SIG-M5 treated with dmso at 0.1 percent for 504 hours (cell line): ENCODE results near the gene GGTLC2.
"Not testable (repeated sequence)": the region's sequence is repeated elsewhere in the genome, so short reads cannot be mapped to it uniquely, and the experiment has no call there.

Experiments used
- DNase-seq: peaks from one replicate; lab custom pipeline; 2025; ENCODE audit not compliant: unreplicated experiment; lab: John Stamatoyannopoulos, UW

The GGTLC2 gene

DNA sequence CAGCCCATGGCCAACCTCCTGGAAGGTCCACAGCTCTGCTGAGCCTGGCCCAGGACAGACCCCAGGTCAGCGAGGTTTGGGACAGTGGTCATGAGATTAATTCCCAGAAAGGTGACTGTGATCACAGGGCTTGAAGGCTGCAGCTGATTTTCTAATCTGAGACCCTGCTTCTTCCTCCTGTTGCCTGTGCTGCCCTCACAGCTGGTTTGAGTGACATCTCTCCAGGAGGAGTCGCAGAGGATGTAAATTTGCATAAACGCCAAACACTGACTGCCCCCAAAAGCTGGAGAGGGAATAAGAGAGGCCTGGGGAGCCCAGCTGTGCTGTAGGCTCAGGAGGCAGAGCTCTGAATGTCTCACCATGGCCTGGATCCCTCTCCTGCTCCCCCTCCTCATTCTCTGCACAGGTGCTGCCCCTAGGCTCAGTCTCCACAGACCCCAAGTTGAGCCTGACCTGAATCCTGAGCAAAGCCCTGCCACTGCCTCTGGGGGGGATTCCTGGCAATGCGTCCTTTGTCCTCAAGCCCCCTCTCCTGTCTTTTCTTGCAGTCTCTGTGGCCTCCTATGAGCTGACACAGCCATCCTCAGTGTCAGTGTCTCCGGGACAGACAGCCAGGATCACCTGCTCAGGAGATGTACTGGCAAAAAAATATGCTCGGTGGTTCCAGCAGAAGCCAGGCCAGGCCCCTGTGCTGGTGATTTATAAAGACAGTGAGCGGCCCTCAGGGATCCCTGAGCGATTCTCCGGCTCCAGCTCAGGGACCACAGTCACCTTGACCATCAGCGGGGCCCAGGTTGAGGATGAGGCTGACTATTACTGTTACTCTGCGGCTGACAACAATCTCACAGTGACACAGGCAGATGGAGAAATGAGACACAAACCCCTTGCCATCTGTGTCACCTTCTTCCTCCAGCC lies 23.8 kb downstream of the GGTLC2 start:
- no peak for DNase-seq

DNA sequence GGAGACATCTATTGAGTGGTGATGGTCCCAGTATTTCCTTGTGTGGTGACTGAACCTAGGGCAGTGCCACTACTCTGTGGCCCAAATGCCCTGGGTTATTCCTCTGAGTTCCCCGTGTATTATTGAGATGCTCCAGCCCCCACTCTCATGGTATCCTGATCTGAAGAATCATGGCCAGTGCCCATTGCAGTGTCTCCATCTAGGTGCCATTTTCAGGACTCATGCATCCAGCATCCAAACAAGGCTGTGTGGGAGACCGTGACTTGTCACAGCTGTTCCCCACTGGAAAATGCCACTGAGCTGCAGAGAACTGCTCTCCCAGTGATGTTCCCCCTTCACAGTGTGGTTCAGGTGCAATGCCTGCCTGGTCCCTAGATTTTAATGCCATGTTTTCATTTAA lies 24.7 kb downstream of the GGTLC2 start:
- no peak for DNase-seq

DNA sequence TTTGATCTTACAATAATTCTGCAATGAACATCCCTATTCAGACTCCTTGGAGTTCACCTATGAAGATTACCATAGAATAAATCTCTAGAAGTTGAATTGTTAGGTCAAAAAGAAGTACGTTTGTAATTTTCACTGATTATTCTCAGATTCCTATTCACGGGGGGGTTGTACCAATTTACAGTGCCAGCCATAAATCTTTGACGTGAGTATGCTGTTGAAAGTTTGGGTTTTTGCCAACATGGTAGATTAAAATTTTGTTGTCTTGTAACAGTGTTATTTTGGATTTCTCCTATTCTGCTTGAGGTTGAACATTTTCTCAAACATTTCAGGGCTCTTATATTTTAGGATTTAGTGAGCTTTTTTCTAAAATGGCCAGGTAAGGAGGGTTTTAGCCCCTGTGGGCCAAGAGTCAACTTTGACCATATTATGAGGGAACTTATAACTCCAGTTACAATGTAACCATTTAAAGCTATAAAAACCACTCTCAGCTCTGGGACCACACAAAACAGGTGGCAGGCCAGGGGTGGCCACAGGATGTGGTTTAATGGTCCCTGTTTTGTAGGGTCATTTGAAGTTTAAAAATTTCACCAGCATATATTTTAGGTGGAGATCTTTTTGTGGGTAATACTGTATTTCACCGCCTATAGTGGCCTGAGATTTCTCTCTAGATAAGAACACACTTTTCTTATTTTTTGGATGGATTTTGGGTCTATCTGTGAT lies 25.8 kb downstream of the GGTLC2 start:
- no peak for DNase-seq

DNA sequence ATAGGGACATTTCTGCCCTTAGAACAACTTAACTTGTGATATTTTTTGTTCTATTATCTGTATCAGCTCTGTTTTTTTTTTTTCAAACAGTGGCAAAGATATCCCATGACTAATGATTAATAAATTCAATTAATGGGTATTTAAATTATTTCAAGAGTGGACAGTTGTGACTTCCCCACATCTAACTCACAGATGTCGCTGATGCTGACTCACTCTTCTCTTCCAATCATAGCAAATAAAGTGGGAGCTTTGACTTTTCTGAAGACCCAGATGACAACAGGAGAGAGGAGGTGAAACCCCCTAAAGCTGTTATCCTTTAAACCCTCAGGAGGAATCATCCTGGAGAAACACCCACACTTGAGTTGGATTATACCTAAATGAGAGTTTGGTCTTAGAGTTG lies 27.1 kb downstream of the GGTLC2 start:
- DNase-seq: no peak

DNA sequence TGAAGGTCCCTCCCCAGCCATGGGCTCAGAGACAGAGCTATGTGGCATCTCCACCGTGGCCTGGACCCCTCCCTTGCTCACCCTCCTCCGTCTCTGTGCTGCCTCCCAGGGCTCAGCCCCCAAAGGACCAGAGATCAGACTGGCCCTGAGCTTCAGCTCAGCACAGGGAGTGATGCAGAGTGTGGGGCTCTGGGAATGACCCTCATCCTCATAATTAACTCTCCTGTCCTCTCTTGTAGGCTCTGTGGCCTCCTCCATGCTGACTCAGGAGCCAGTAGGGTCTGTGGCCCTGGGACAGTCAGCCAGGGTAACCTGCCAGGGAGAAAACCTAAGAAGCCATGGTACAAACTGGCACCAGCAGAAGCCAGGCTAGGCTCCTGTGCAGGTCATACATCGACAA lies 28.7 kb downstream of the GGTLC2 start:
- no peak for DNase-seq

DNA sequence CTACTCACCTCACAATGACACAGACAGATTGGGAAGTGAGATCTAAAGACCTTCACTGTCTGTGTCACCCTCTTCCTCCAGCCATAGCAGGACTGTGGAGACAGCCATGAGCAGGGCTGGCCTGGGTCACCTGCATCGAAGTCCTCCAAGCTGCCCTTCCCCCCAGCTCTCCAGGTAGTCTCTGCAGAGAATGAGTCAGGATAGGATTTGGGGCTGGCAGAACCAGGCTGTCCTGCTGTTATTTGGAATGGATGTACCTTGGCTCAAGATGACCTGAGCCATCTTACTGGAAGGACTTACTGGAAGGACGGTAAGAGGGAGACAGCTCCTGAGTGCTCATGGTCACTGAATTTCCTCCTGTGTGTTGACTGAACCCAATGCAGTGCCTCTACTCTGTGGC lies 29.2 kb downstream of the GGTLC2 start:
- DNase-seq: no peak

DNA sequence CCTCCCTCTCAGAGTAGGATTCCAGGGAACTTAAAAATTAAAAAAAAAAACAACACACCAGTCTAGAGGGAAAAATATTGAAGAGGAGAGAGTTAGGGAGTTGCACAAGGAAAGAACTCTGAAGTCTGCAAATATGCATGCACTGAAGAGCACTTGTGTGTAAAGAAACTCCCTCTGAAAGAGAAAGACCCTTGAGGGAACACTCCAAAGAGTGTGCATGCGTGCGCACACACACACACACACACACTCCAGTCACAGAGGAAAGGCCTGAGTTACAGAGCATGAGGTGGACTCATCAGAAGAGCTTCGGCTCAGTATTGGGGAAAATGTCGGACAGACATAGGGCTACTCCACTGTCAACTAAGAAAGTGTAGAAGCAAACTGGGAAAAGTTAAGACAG lies 30.1 kb downstream of the GGTLC2 start:
- DNase-seq: no peak

DNA sequence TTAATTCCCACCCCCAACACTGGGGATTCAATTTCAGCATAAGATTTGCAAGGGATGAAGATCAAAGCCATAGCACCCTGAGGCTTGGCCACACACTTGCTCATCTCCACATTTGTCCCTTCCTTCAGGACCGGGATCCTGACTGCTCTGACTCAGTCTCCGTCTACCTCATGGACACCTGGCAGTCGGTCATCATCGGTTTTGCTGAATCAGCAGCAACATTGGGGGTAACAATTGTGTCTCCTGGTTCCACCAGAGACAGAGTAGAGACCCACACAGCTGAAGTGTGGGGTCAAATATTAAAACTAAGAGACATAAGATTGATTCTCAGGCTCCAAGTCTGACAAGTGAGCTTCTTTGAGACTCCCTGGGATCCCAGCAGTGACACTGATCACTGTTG lies 34.6 kb downstream of the GGTLC2 start:
- no peak for DNase-seq

DNA sequence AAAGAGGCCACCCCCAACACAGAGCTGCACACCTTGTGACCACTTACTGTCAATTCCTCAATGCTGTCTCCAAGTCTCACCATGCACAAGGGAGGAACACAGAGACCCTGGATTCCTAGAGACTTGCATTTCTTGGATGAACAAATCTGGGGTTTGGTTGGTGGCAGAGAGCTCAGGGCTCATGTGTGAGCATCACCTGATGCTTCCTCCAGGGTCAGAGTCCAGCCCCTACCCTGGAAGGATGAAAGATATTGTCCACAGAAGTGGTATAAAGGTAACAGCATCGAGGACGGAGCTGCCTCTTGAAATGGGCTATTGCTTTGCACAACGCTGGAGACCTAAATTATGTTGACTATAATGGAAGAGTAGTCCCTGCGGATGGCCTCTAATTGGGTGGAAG lies 36.0 kb downstream of the GGTLC2 start:
- no peak for DNase-seq

DNA sequence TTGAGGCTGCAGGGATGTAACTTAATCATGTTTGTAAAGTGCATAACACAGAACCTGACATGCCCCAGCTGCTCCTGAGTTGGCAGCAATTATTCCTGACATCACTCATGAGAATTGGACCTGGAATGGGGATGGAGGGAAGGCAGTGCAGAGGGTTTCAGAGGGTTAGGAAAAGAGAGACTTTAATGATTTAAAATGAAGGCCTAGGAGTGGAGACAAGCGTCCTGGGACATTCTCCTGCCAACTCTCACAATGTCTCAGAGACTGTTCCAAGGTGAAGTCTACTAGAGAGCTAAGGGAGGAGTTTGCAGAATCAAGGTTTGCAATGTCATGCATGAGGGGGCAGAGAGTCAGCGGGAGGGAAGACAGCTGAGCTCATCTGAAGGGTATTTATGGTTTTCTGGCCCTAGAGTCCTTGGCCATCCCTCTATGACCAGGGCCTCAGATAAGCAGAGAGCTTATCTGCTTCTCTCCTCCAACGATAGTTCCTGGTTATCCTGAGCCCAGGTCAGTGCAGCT lies 36.9 kb downstream of the GGTLC2 start:
- no peak for DNase-seq

DNA sequence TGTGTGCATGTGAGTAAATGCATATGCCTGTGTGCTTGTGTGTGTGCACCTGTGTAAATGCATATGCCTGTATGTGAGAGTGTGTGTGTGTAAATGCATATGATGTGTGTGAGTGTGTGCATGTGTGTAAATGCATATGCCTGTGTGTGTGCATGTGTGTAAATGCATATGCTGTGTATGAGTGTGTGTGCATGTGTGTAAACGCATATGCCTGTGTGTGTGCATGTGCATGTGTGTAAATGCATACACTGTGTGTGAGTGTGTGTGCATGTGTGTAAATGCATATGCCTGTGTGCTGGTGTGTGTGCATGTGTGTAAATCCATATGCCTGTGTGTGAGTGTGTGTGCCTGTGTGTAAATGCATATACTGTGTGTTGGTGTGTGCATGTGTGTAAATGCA lies 37.8 kb downstream of the GGTLC2 start:
- DNase-seq: no peak

DNA sequence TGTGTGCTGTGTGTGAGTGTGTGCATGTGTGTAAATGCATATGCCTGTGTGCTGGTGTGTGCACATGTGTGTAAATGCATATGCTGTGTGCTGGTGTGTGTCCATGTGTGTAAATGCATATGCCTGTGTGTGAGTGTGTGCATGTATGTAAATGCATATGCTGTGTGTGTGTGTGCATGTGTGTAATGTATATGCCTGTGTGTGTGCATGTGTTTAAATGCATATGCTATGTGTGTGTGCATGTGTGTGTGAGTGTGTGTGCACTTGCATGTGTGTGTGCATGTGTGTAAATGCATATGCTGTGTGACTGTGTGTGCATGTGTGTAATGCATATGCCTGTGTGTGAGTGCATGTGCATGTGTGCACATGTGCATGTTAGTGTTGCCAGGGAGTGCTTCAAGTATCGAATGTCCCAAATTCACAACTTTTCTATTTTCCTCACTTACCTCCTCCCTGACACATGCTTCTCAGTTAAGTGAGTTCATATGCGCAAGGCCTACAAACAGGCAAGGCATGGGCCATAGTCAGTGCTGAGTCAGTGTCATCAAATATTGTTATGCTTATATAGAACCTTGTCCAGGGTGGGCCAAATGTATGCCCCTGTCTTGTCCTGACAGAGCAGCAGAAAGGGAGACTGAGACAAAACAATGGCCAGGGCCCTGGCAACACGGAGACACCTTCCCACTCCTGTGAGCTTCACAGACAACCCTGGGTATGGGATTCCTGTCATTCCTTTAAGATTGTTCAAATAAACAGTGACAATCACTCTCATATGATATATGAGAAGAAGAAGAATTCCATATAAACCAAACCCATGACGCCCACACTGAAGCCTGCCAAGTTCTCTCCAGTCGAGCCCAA lies 38.6 kb downstream of the GGTLC2 start:
- DNase-seq: no peak

DNA sequence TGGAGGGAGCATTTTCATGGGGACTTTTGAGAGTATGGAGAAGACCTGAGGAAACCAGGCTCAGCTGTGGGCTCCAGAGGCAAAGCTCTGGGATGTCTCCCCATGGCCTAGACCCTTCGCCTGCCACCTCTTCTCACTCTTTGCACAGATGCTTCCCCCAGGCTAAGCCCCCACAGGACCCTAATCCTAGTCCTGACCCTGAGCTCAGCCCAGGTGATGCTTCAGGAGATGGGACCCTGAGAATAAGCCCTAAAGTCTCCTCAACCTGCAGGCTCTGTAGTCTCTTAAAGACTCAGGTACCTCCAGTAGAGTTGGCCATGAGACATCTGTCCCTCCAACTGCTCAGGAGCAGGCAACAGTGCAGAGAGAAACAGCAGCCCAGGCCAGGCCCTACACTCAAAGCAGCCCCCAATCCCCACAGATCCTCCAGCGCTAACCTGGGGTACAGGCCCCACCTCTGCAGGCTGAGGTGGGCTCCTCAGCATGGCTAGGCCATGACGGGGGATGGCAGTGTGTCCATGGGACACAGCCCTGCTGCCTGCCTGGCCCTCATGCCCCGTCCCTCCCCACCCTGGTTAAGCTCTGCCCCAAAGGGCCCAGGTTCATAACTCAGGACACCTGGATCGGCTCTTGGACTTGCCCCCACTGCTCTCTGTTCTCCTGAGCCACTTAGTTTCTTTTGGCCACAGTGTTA lies 39.4 kb downstream of the GGTLC2 start:
- no peak for DNase-seq

DNA sequence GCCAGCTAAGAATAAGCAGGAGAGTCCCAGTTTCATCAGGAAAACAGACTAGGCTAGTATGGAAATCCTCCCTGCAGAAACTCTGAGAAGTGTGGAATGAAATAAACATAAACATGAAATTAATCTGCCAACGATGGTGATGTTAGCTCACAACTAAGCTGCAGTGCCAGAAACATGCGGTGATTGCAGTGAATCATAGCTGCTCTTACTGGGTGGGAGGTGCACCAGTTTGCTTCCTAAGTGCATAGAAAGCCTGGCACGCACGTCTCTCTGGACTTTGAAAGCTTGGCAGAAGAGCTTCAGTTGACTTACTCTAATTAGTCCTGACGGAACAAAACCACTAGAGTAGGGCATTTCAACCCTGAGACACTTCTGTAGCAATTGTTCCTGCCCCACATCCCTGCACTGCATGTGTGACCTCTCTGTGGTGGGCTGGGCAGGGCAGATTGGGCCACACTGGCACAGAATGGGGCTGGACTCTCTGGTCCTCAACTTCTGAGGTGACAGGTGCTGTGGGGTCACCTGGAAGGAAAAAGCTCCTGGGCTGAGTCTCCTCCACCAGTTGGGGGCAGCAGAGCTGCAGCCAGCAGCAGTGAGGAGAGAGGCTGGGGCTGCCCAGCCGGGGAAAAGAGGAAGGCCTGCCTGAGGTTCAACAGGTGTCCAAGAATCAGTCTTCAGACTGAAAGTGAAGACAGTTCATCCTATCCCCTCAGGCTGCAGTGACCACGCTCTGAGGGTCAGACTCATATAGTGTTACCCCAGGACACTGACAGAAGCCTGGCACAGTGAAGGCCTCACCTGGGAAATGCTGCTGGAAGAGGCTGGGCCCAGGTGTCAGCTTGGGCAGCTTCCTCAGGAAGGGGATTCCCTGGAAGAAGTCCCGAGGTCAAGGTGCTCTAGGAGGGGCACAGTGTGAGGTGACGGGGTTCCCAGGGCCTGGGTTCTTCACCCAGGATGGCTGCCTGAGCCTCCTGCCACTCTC lies 40.5 kb downstream of the GGTLC2 start:
- DNase-seq: no peak

DNA sequence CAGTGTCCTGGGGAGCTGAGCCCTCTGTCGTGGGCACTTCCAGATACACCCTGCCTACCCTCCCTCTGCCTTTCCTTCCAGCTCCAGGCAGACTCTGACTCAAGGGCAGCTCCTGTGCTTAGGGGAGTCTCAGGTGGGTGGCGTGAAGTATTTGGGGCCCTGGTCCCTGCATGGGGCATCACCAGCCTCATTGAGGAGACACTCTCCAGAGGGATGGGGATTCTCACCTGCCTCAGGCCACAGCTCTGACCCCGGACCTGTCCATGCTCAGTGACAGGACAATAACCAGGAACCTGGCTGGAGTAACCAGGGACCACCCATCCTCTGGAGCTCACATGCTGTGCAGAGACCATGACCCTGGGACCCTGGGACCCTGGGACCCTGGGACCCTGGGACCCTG lies 41.2 kb downstream of the GGTLC2 start:
- no peak for DNase-seq

DNA sequence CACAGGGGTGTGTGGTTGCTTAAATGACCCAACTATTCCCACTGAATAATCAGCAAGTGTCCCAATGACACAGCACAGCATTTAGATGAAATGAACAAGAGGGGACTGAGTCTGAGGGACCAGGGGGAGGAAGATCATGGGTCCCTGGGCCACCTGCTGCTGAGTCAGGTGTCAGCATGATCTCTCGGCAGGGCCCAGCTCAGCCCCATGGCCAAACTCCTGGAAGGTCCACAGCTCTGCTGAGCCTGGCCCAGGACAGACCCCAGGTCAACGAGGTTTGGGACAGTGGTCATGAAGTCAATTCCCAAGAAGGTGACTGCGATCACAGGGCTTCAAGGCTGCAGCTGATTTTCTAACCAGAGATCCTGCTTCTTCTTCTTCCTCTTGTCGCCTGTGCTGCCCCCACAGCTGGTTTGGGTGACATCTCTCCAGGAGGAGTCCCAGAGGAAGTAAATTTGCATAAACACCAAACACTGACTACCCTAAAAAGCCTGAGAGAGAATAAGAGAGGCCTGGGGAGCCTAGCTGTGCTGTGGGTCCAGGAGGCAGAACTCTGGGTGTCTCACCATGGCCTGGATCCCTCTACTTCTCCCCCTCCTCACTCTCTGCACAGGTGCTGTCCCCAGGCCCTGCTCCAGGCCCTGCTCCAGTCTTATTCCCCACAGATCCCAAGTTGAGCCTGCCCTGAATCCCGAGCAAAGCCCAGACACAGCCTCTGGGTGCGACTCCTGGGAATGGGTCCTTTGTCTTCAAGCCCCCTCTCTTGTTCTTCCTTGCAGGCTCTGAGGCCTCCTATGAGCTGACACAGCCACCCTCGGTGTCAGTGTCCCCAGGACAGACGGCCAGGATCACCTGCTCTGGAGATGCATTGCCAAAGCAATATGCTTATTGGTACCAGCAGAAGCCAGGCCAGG lies 42.0 kb downstream of the GGTLC2 start:
- not testable (repeated sequence) for DNase-seq

DNA sequence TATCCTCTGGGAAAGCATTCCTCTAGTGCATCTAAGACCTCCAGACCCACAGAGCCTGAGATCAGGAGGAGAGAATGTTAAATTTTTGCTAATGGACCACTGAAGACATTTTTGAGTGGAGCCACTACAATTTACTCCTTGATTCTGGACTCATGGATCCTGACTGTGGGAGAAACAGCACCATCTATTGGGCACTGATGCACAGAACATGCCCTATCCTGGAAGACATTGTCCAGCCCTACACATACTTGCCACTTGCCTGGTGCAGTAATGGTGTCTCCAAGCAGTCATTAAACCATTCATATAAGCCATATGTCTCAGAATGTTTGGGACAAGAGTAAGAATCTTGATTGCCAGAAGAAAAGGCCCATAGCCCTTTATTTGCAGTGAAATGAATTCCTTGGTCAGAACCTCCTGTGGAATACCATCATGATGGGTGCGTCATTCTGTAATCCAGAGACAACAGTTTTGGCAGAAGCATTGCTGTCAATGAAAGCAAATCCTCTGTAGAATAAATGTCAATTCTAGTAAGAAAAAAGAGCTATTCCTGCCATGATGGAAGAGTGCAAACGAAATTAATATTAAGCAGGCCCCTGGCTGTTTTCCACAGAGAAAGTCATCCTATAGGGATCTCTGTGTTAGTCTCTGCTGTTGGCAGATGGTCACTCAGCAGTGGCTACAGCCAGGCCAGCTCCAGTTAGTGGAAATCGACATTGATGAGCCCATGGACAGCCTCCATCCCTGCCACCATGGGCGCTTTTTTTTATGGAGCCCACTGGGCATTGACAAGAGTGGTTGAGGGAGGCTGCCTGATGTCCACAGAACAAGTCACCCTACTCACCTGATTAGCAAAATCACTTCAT lies 43.5 kb downstream of the GGTLC2 start:
- DNase-seq: peak; percentile 19
